ENCODE results near the gene INPP4B.
"Not testable (repeated sequence)": the region's sequence is repeated elsewhere in the genome, so short reads cannot be mapped to it uniquely, and the experiment has no call there.

The INPP4B gene

DNA sequence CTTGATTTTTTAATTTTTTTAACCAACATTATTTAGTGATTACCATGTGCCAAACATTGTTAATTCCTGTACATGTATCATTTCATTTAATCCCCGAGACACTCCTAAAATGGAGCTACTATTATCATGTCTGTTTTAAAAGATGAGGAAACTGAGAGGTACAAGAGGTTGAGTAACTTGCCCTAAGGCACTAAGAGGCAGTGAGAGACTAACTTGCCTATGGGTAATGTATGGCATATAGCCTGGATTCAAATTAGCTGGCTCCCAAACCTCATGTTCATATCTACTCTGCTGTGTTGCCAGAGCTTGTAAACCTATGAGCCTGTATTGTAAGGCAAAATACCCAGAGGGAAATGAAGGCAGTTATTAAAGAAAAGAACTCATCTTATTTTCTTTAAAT lies 766.1 kb downstream of the INPP4B start:
- no peak overlapping the region for H3K4me3 ChIP-seq (ENCODE audit: low read length)
- H3K36me3 ChIP-seq (ENCODE audit: insufficient read depth, low read depth, low read length): no peaks in the 10 kb centered on the region
- no peaks in the 10 kb centered on the region for H3K9me3 ChIP-seq (ENCODE audit: insufficient read depth, low read depth, low read length)
- H3K9ac ChIP-seq (ENCODE audit: low read depth, low read length): no peak overlapping the region
- no peak overlapping the region for H3K27ac ChIP-seq (ENCODE audit: low read length)
- H3K27me3 ChIP-seq (ENCODE audit: insufficient read depth, low read length): no peaks in the 10 kb centered on the region
- H3K4me1 ChIP-seq (ENCODE audit: insufficient read depth, low read length): no peaks in the 10 kb centered on the region

DNA sequence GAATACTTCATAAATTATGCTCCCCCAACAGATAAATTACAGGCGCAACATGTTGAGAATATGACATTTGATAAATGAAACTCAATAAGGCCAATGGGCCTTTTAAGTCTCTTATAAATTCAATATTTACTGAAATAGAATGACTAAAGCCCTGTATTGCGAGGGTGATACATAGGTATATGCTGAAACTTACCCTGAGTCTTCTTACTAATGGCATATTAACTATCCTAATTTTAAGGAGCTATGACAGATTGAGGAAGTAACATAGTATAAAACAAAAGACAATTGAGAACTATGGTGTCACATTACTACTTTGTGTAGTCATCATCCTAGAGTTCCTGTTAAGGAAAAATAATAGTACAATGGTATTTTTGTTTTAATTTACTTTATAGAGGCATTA lies 769.1 kb downstream of the INPP4B start:
- Histone ChIP-seq H3K27ac (ENCODE audit: low read length) (no peak overlapping the region), H3K9me3 (ENCODE audit: insufficient read depth, low read depth, low read length) (no peaks in the 10 kb centered on the region), H3K9ac (ENCODE audit: low read depth, low read length) (no peak overlapping the region), H3K4me1 (ENCODE audit: insufficient read depth, low read length) (no peaks in the 10 kb centered on the region), H3K4me3 (ENCODE audit: low read length) (no peak overlapping the region), H3K36me3 (ENCODE audit: insufficient read depth, low read depth, low read length) (no peaks in the 10 kb centered on the region), H3K27me3 (ENCODE audit: insufficient read depth, low read length) (no peaks in the 10 kb centered on the region)

DNA sequence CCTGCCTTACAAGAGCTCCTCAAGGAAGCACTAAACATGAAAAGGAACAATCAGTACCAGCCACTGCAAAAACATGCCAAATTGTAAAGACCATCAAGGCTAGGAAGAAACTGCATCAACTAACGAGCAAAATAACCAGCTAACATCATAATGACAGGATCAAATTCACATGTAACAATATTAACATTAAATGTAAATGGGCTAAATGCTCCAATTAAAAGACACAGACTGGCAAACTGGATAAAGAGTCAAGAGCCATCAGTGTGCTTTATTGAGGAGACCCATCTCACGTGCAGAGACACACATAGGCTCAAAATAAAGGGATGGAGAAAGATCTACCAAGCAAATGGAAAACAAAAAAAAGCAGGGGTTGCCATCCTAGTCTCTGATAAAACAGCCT lies 777.8 kb downstream of the INPP4B start:
- H3K9me3 ChIP-seq (ENCODE audit: insufficient read depth, low read depth, low read length); H3K4me1 ChIP-seq (ENCODE audit: insufficient read depth, low read length); H3K9ac ChIP-seq (ENCODE audit: low read depth, low read length); H3K27me3 ChIP-seq (ENCODE audit: insufficient read depth, low read length); H3K36me3 ChIP-seq (ENCODE audit: insufficient read depth, low read depth, low read length); H3K27ac ChIP-seq (ENCODE audit: low read length); H3K4me3 ChIP-seq (ENCODE audit: low read length): not testable (repeated sequence)

DNA sequence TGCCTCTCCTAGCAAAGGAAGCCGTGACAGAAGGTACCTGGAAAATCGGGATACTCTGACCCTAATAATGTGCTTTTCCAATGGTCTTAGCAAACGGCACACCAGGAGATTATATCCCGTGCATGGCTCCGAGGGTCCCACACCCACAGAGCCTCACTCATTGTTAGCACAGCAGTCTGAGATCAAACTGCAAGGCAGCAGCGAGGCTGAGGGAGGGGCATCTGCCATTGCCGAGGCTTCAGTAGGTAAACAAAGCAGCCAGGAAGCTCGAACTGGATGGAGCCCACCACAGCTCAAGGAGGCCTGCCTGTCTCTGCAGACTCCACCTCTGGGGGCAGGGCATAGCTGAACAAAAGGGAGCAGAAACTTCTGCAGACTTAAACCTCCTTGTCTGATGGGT lies 779.5 kb downstream of the INPP4B start:
- H3K4me1 ChIP-seq (ENCODE audit: insufficient read depth, low read length); H3K36me3 ChIP-seq (ENCODE audit: insufficient read depth, low read depth, low read length); H3K27ac ChIP-seq (ENCODE audit: low read length); H3K9ac ChIP-seq (ENCODE audit: low read depth, low read length); H3K27me3 ChIP-seq (ENCODE audit: insufficient read depth, low read length); H3K9me3 ChIP-seq (ENCODE audit: insufficient read depth, low read depth, low read length); H3K4me3 ChIP-seq (ENCODE audit: low read length): not testable (repeated sequence)

DNA sequence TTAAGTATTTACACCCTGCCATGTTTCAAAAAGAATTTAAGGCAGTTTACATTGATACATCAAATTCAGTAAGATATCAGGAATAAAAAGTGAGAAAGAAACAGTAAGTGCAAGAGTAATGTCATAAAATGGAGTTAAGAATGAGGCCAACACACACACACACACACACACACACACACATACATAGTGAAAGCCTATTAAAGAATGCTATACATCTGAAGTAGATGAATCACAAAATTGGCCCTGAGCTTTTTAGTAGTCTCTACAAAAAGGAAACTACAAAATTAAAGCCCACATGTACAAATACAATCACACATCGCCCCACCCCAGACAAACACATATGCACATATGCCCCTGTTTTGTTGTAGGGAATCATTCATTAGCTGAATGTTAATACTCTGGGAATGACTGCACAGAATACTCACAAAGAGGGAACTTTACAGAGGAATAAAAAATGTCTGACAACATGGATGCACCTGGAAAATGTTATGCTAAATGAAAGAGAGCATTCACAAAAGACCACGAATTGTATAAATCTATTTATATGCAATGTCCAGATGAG lies 780.9 kb downstream of the INPP4B start:
- H3K4me1 ChIP-seq (ENCODE audit: insufficient read depth, low read length): no peaks in the 10 kb centered on the region
- no peak overlapping the region for H3K9ac ChIP-seq (ENCODE audit: low read depth, low read length)
- no peaks in the 10 kb centered on the region for H3K27me3 ChIP-seq (ENCODE audit: insufficient read depth, low read length)
- peaks cover 9% of the 10 kb centered on the region for H3K9me3 ChIP-seq (ENCODE audit: insufficient read depth, low read depth, low read length)
- no peak overlapping the region for H3K4me3 ChIP-seq (ENCODE audit: low read length)
- no peak overlapping the region for H3K27ac ChIP-seq (ENCODE audit: low read length)
- no peaks in the 10 kb centered on the region for H3K36me3 ChIP-seq (ENCODE audit: insufficient read depth, low read depth, low read length)

DNA sequence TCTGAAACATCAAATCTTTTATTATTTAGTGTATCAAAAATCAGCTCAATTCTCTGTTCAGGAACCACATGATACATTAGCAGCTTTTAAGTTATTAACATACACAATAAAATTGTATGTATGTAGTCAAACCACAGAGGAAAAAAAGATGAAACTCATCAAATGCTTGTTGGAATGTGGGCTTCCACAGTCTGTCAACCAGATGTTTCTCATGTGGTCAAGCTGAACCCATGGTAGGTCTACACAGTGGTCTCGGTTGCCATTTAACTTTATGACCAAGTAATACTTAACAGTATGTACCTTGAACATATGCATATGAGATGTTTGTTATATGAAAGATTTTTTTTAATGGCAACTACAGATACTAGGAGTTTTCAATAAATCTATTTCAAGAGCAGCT lies 781.9 kb downstream of the INPP4B start:
- no peaks in the 10 kb centered on the region for H3K27me3 ChIP-seq (ENCODE audit: insufficient read depth, low read length)
- no peak overlapping the region for H3K4me3 ChIP-seq (ENCODE audit: low read length)
- H3K36me3 ChIP-seq (ENCODE audit: insufficient read depth, low read depth, low read length): no peaks in the 10 kb centered on the region
- H3K9me3 ChIP-seq (ENCODE audit: insufficient read depth, low read depth, low read length): peaks cover 9% of the 10 kb centered on the region
- H3K4me1 ChIP-seq (ENCODE audit: insufficient read depth, low read length): no peaks in the 10 kb centered on the region
- no peak overlapping the region for H3K9ac ChIP-seq (ENCODE audit: low read depth, low read length)
- H3K27ac ChIP-seq (ENCODE audit: low read length): no peak overlapping the region

DNA sequence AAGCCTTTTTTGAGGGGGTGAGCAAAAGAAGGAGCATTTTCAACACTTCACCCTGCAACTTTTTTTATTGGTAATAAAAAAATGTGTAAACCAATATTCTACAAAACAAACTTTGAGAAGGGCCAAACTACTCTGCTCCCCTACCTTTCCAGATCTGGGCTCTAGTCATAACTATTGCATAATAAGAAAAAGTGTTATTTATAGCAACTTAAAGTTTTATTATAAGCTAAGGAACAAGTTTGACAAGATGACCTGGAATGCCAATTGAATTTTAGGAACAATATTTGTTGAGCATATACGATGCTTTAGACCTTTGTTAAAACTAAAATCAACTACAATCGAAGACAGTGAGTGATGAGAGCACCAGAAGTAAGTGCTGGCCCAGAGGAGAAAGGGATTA lies 800.1 kb downstream of the INPP4B start:
- Histone ChIP-seq H3K27ac (ENCODE audit: low read length) (no peak overlapping the region), H3K27me3 (ENCODE audit: insufficient read depth, low read length) (no peaks in the 10 kb centered on the region), H3K9me3 (ENCODE audit: insufficient read depth, low read depth, low read length) (no peaks in the 10 kb centered on the region), H3K36me3 (ENCODE audit: insufficient read depth, low read depth, low read length) (no peaks in the 10 kb centered on the region), H3K4me1 (ENCODE audit: insufficient read depth, low read length) (peaks cover 18% of the 10 kb centered on the region), H3K4me3 (ENCODE audit: low read length) (no peak overlapping the region), H3K9ac (ENCODE audit: low read depth, low read length) (no peak overlapping the region)

DNA sequence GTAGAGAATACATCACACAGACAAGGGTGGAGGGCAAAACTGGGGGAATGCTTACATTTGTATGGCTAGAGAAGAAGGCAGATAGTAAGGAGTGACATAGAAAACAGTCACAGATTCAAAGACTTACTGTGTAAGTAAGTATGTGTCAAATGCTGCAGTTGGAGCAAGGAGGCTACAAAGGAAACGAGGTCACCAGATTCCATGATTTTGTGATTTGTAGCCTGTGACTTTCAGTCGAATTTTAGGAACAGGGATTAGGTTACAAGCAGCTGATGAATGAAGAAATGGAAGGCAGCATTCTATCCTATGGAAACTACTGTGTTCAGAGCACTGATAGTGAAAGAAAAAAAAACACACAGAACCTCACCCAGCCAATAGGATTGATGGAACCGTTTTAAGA lies 801.8 kb downstream of the INPP4B start:
- Histone ChIP-seq H3K4me3 (ENCODE audit: low read length) (no peak overlapping the region), H3K9me3 (ENCODE audit: insufficient read depth, low read depth, low read length) (no peaks in the 10 kb centered on the region)

DNA sequence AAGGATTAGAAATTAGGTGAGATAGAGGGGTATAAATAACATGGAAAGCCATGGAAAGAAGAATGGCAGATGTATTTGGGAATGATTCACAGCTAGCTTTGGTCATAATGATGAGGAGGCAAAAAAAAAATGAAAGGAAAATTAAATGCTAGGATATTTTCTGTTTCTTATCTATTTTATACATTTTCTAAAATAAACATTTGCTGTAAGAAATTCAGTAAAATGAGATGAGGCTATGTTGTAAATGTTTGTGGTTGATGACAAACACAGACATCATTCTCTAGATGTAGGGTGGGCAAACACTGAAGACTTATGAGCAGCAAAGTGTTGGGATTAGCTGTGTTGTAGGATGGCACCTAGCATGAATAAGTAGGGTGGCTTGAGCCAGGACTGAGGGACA lies 802.6 kb downstream of the INPP4B start:
- H3K9ac ChIP-seq (ENCODE audit: low read depth, low read length): no peak overlapping the region
- H3K27me3 ChIP-seq (ENCODE audit: insufficient read depth, low read length): no peaks in the 10 kb centered on the region
- H3K9me3 ChIP-seq (ENCODE audit: insufficient read depth, low read depth, low read length): no peaks in the 10 kb centered on the region
- H3K4me1 ChIP-seq (ENCODE audit: insufficient read depth, low read length): peaks cover 18% of the 10 kb centered on the region
- H3K36me3 ChIP-seq (ENCODE audit: insufficient read depth, low read depth, low read length): no peaks in the 10 kb centered on the region
- H3K27ac ChIP-seq (ENCODE audit: low read length): no peak overlapping the region
- H3K4me3 ChIP-seq (ENCODE audit: low read length): no peak overlapping the region

More for the DNA sequence above, 801.8 kb downstream of the INPP4B start:
- H3K9ac ChIP-seq (ENCODE audit: low read depth, low read length): no peak overlapping the region
- H3K27ac ChIP-seq (ENCODE audit: low read length): no peak overlapping the region
- no peaks in the 10 kb centered on the region for H3K27me3 ChIP-seq (ENCODE audit: insufficient read depth, low read length)
- H3K36me3 ChIP-seq (ENCODE audit: insufficient read depth, low read depth, low read length): no peaks in the 10 kb centered on the region
- peaks cover 18% of the 10 kb centered on the region for H3K4me1 ChIP-seq (ENCODE audit: insufficient read depth, low read length)

DNA sequence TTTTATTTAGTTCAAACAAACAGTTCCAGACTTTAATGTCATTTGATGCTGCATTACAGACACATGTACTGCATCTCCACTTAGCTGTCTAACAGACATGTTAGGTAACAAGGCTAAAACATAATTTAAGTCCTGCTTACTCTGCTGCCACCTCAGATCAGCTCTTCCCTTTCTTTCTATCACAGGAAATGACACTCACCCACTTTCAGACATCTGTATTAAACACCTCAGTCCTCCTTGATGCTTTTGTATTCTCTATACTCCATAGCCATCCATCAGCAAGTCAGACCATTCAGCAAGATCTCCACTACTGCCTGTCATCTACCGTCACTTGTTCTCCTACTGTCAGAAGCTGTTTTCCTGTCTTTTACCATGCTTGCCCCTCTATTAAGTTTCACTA lies 804.3 kb downstream of the INPP4B start:
- peaks cover 18% of the 10 kb centered on the region for H3K4me1 ChIP-seq (ENCODE audit: insufficient read depth, low read length)
- no peaks in the 10 kb centered on the region for H3K27me3 ChIP-seq (ENCODE audit: insufficient read depth, low read length)
- no peaks in the 10 kb centered on the region for H3K36me3 ChIP-seq (ENCODE audit: insufficient read depth, low read depth, low read length)
- no peak overlapping the region for H3K9ac ChIP-seq (ENCODE audit: low read depth, low read length)
- H3K27ac ChIP-seq (ENCODE audit: low read length): no peak overlapping the region
- no peak overlapping the region for H3K4me3 ChIP-seq (ENCODE audit: low read length)
- no peaks in the 10 kb centered on the region for H3K9me3 ChIP-seq (ENCODE audit: insufficient read depth, low read depth, low read length)

DNA sequence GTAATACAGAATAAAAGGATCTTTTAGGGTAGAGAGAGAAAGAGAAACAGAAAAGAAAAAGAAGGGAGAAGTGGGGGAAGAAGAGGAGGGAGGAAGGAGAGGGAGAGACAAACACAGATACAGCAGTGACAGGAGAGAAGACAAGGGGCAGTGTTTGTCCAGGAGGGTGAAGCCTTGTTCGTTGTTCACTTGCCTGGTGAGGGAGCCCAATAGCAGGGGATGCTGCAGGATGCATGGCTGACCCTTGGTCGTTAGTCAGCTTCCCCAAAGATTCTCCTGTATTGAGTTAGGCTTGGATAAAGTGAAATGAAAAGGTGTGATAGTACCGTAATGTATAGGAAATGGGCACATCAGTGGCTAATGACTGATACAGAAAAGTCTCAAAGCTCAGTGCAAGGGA lies 806.1 kb downstream of the INPP4B start:
- H3K27ac ChIP-seq (ENCODE audit: low read length): no peak overlapping the region
- no peaks in the 10 kb centered on the region for H3K9me3 ChIP-seq (ENCODE audit: insufficient read depth, low read depth, low read length)
- no peak overlapping the region for H3K4me3 ChIP-seq (ENCODE audit: low read length)
- H3K9ac ChIP-seq (ENCODE audit: low read depth, low read length): no peak overlapping the region
- H3K4me1 ChIP-seq (ENCODE audit: insufficient read depth, low read length): peaks cover 11% of the 10 kb centered on the region
- H3K27me3 ChIP-seq (ENCODE audit: insufficient read depth, low read length): no peaks in the 10 kb centered on the region
- H3K36me3 ChIP-seq (ENCODE audit: insufficient read depth, low read depth, low read length): no peaks in the 10 kb centered on the region

DNA sequence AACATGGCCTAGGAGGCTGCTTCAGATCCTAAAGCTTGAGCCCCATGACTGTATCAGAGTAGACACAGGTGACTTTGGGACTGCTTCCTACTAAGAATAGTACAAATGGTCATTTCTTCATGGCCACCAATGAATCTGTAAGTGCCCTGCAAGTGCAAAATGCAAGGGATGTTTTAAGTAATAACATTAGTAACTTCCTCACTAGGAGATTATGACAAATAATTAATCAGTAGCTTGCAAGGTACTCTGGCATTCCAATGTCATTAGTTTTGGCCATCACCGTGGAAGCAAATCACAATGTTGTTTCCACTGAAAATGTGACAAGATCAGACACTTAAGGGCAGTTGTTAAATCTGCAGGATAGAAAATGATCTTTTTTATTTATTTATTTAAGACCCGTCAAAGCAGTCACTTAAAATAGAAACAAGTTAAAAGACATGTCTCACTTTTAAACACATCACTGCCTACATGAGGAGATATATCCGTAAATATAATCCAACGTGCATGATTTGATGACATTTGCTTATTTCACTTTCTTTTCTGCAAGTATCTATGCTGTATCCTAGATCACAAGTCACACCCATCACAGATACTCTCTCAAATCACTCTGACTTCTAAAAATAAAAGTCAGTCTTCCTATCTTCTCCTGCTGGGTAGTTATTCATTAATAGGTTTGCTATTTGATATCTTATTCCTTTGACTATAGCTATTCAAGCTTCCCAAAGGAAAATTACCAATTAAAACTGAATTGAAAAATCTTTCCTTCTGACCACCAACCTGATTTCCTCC lies 809.1 kb downstream of the INPP4B start:
- no peak overlapping the region for H3K4me3 ChIP-seq (ENCODE audit: low read length)
- H3K9me3 ChIP-seq (ENCODE audit: insufficient read depth, low read depth, low read length): no peaks in the 10 kb centered on the region

More for the DNA sequence above, 809.1 kb downstream of the INPP4B start:
- no peaks in the 10 kb centered on the region for H3K36me3 ChIP-seq (ENCODE audit: insufficient read depth, low read depth, low read length)
- H3K27me3 ChIP-seq (ENCODE audit: insufficient read depth, low read length): no peaks in the 10 kb centered on the region
- H3K9ac ChIP-seq (ENCODE audit: low read depth, low read length): no peak overlapping the region
- H3K4me1 ChIP-seq (ENCODE audit: insufficient read depth, low read length): no peaks in the 10 kb centered on the region
- H3K27ac ChIP-seq (ENCODE audit: low read length): no peak overlapping the region
